ENCODE data around the gene FSD1. TPM values are rescaled to one million over a fixed set of nuclear protein-coding genes. Genes with fewer than 3 reads are reported as not detected.

FSD1 gene
- total RNA-seq, 3 donors from 2014 or later (not counting 1 experiment from before 2014, with no cell fraction given) = 15.5 to 18.2 (median 16.4) TPM

GRCh38 chr19:4358709-4359626, 54.6 kb downstream of the FSD1 start:
- no peak overlapping the region for H3K4me3 ChIP-seq (ENCODE audit: low read length)
- no peaks in the 10 kb centered on the region for H3K36me3 Mint-ChIP-seq
- H3K9me3 Mint-ChIP-seq = no peaks in the 10 kb centered on the region
- intact Hi-C loops (cut with micrococcal nuclease) = no loop called here
- no peaks in the 10 kb centered on the region for H3K4me1 ChIP-seq (ENCODE audit: control insufficient read depth, insufficient read depth, low read length)
- no peaks in the 10 kb centered on the region for H3K27me3 Mint-ChIP-seq (ENCODE audit: low read depth in 2 of 2)
- no peaks in the 10 kb centered on the region for H3K4me1 Mint-ChIP-seq
- H3K9me3 ChIP-seq (ENCODE audit: control insufficient read depth, insufficient read depth, low read length) = no peaks in the 10 kb centered on the region
- peak overlapping the region in 1 of 2 donors; percentile 20 for H3K27ac Mint-ChIP-seq
- ATAC-seq = no peak
- no peak for DNase-seq
- WGBS (ENCODE audit: insufficient coverage) = 95% methylated on average over 25 of the region's 25 CpGs
- H3K36me3 ChIP-seq (ENCODE audit: control insufficient read depth, insufficient read depth, low read length) = peaks cover 45% of the 10 kb centered on the region
- H3K27me3 ChIP-seq (ENCODE audit: control insufficient read depth, insufficient read depth, low read length) = no peaks in the 10 kb centered on the region
- no peak overlapping the region for H3K27ac ChIP-seq (ENCODE audit: low read length)
- TF ChIP-seq CTCF (IDR thresholded peaks at IDR 0.05) = no peak
- H3K4me3 Mint-ChIP-seq = no peak overlapping the region

DNA sequence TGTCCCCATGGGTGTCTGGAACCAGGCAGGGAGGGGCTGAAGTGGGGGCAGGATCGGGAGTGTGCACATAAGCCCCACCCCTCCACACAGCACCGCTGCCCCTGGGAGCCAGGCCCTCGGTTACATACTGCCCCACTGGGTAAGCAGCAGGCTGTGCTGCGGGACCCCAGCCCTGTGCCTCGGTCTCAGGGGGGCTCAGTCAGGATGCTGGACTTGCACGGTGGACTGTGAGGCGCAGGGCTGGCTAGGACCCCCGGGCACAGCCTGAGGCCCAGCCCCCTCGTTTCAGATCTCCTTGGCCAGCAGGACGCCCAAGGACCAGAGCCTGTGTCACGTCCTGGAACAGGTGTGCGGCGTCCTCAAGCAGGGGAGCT, 55.2 kb downstream of the FSD1 start:
- H3K36me3 ChIP-seq (ENCODE audit: control insufficient read depth, insufficient read depth, low read length) = peaks cover 43% of the 10 kb centered on the region
- H3K27me3 ChIP-seq (ENCODE audit: control insufficient read depth, insufficient read depth, low read length) = no peaks in the 10 kb centered on the region
- Mint-ChIP-seq H3K36me3 (no peaks in the 10 kb centered on the region), H3K9me3 (no peaks in the 10 kb centered on the region), H3K4me3 (no peak overlapping the region), H3K27ac (no peak overlapping the region), H3K27me3 (ENCODE audit: low read depth in 2 of 2) (no peaks in the 10 kb centered on the region), H3K4me1 (no peaks in the 10 kb centered on the region)
- no peak for ATAC-seq
- no peak overlapping the region for H3K27ac ChIP-seq (ENCODE audit: low read length)
- H3K4me3 ChIP-seq (ENCODE audit: low read length) = no peak overlapping the region
- WGBS (ENCODE audit: insufficient coverage) = 91% methylated on average over 13 of the region's 13 CpGs
- DNase-seq = no peak
- intact Hi-C loops (cut with micrococcal nuclease) = no loop called here
- no peaks in the 10 kb centered on the region for H3K4me1 ChIP-seq (ENCODE audit: control insufficient read depth, insufficient read depth, low read length)
- TF ChIP-seq CTCF (IDR thresholded peaks at IDR 0.05) = no peak
- no peaks in the 10 kb centered on the region for H3K9me3 ChIP-seq (ENCODE audit: control insufficient read depth, insufficient read depth, low read length)

GRCh38 chr19:4360081-4360569, 55.7 kb downstream of the FSD1 start:
- Mint-ChIP-seq H3K27ac (peak overlapping the region; percentile 31 to 49), H3K27me3 (ENCODE audit: low read depth in 2 of 2) (no peaks in the 10 kb centered on the region), H3K4me1 (no peaks in the 10 kb centered on the region), H3K4me3 (no peak overlapping the region), H3K36me3 (no peaks in the 10 kb centered on the region), H3K9me3 (no peaks in the 10 kb centered on the region)
- no peaks in the 10 kb centered on the region for H3K27me3 ChIP-seq (ENCODE audit: control insufficient read depth, insufficient read depth, low read length)
- no peaks in the 10 kb centered on the region for H3K4me1 ChIP-seq (ENCODE audit: control insufficient read depth, insufficient read depth, low read length)
- peaks cover 42% of the 10 kb centered on the region for H3K36me3 ChIP-seq (ENCODE audit: control insufficient read depth, insufficient read depth, low read length)
- intact Hi-C loops (cut with micrococcal nuclease) = no loop called here
- no peaks in the 10 kb centered on the region for H3K9me3 ChIP-seq (ENCODE audit: control insufficient read depth, insufficient read depth, low read length)
- no peak for TF ChIP-seq CTCF (IDR thresholded peaks at IDR 0.05)
- 89% methylated on average over 9 of the region's 9 CpGs for WGBS (ENCODE audit: insufficient coverage)
- H3K27ac ChIP-seq (ENCODE audit: low read length) = no peak overlapping the region
- no peak overlapping the region for H3K4me3 ChIP-seq (ENCODE audit: low read length)
- no peak for DNase-seq
- ATAC-seq = no peak

Measured in natural killer cell (primary cell).